ENCODE results near the gene FXR1.

FXR1 gene

DNA sequence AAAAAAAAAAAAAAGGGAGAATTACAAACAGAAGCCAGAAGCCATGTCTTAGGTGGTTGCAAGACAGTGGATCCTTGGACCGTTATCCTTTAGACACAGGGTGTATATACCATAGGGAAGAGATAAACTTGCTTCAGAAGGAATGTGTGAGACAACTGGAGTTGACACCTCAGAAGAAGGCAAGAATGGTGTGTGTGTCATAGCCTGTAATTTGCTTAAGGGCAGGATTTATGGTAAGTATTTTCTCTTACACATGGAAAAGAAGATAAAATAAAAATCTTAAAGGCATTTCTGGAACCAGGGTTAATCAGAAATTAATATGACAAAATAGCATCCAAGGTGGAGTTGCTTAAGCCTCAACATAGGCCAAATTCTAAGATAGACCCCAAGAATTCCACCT is 96.3 kb downstream of the FXR1 start:
- Histone ChIP-seq H2AK5ac (ENCODE audit: low read length, severe bottlenecking) (no peak overlapping the region), H4K91ac (ENCODE audit: low read length) (no peak overlapping the region), H4K8ac (ENCODE audit: low read length) (no peak overlapping the region), H2BK120ac (ENCODE audit: low read depth, low read length) (no peak overlapping the region), H3K27ac (ENCODE audit: low read length, poor library complexity, severe bottlenecking) (no peak overlapping the region), H3K4me1 (ENCODE audit: control insufficient read depth, insufficient read depth, low read depth, low read length) (no peaks in the 10 kb centered on the region), H2BK5ac (ENCODE audit: low read depth, low read length, poor library complexity, severe bottlenecking) (no peak overlapping the region), H3K14ac (ENCODE audit: low read length in 2 of 2) (no peak overlapping the region), H3K18ac (ENCODE audit: low read depth in 1 of 2, low read length in 2 of 2) (no peak overlapping the region), H3K4ac (ENCODE audit: low read depth in 1 of 2, low read length in 2 of 2) (no peak overlapping the region), H3K27me3 (ENCODE audit: control insufficient read depth in 1 of 2, insufficient read depth in 1 of 2, low read length in 2 of 2) (no peaks in the 10 kb centered on the region), H3K9me3 (ENCODE audit: control insufficient read depth, low read length) (no peaks in the 10 kb centered on the region), H3K4me3 (ENCODE audit: insufficient read depth in 1 of 2, low read depth in 1 of 2, low read length in 2 of 2) (no peak overlapping the region), H3K9ac (ENCODE audit: low read length) (no peak overlapping the region), H2AFZ (ENCODE audit: low read depth, low read length) (no peak overlapping the region), H2BK15ac (ENCODE audit: low read depth, poor library complexity, severe bottlenecking) (no peak overlapping the region), H2BK12ac (ENCODE audit: low read length in 2 of 2) (no peak overlapping the region), H3K4me2 (ENCODE audit: low read length, poor library complexity, severe bottlenecking) (no peak overlapping the region), H3K23ac (ENCODE audit: low read length in 2 of 2) (no peak overlapping the region), H3K79me1 (replicated peaks; ENCODE audit: low read length, poor library complexity, severe bottlenecking) (no peaks in the 10 kb centered on the region), H3K36me3 (ENCODE audit: control insufficient read depth in 1 of 2, insufficient read depth in 2 of 2, low read depth in 1 of 2, low read length in 2 of 2) (no peaks in the 10 kb centered on the region)
- 44% methylated on average over 1 of the region's 1 CpG for WGBS
- DNase-seq, result no peak

DNA sequence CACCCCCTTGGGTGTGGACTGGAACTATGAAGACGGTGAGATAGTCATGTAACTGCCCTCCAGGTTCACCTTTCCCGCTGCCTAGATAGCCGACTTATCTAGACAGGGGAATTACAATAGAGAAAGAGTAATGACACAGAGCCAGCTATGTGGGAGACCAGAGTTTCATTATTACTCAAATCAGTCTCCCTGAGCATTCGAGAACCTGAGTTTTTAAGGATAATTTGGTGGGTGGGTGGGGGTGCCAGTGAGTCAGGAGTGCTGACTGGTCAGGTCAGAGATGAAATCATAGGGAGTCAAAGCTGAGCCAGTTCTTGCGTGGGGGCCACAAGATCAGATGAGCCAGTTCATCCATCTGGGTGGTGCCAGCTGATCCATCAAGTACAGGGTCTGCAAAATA is 96.8 kb downstream of the FXR1 start:
- H3K27me3 ChIP-seq (ENCODE audit: control insufficient read depth in 1 of 2, insufficient read depth in 1 of 2, low read length in 2 of 2), result no peaks in the 10 kb centered on the region
- no peak overlapping the region for H3K9ac ChIP-seq (ENCODE audit: low read length)
- no peak overlapping the region for H3K27ac ChIP-seq (ENCODE audit: low read length, poor library complexity, severe bottlenecking)
- H3K4me3 ChIP-seq (ENCODE audit: insufficient read depth in 1 of 2, low read depth in 1 of 2, low read length in 2 of 2), result no peak overlapping the region
- no peaks in the 10 kb centered on the region for H3K9me3 ChIP-seq (ENCODE audit: control insufficient read depth, low read length)
- no peak overlapping the region for H2AFZ ChIP-seq (ENCODE audit: low read depth, low read length)
- no peak overlapping the region for H4K91ac ChIP-seq (ENCODE audit: low read length)
- no peaks in the 10 kb centered on the region for H3K36me3 ChIP-seq (ENCODE audit: control insufficient read depth in 1 of 2, insufficient read depth in 2 of 2, low read depth in 1 of 2, low read length in 2 of 2)
- H3K79me1 ChIP-seq (replicated peaks; ENCODE audit: low read length, poor library complexity, severe bottlenecking), result no peaks in the 10 kb centered on the region
- DNase-seq, result no peak
- H3K4ac ChIP-seq (ENCODE audit: low read depth in 1 of 2, low read length in 2 of 2), result no peak overlapping the region
- no peak overlapping the region for H2BK12ac ChIP-seq (ENCODE audit: low read length in 2 of 2)
- H3K4me2 ChIP-seq (ENCODE audit: low read length, poor library complexity, severe bottlenecking), result no peak overlapping the region
- H3K23ac ChIP-seq (ENCODE audit: low read length in 2 of 2), result no peak overlapping the region
- no peak overlapping the region for H2AK5ac ChIP-seq (ENCODE audit: low read length, severe bottlenecking)
- no peak overlapping the region for H2BK5ac ChIP-seq (ENCODE audit: low read depth, low read length, poor library complexity, severe bottlenecking)
- WGBS, result 76% methylated on average over 5 of the region's 5 CpGs
- no peak overlapping the region for H3K14ac ChIP-seq (ENCODE audit: low read length in 2 of 2)
- H3K4me1 ChIP-seq (ENCODE audit: control insufficient read depth, insufficient read depth, low read depth, low read length), result no peaks in the 10 kb centered on the region
- no peak overlapping the region for H2BK15ac ChIP-seq (ENCODE audit: low read depth, poor library complexity, severe bottlenecking)
- no peak overlapping the region for H2BK120ac ChIP-seq (ENCODE audit: low read depth, low read length)
- H4K8ac ChIP-seq (ENCODE audit: low read length), result no peak overlapping the region
- no peak overlapping the region for H3K18ac ChIP-seq (ENCODE audit: low read depth in 1 of 2, low read length in 2 of 2)

DNA sequence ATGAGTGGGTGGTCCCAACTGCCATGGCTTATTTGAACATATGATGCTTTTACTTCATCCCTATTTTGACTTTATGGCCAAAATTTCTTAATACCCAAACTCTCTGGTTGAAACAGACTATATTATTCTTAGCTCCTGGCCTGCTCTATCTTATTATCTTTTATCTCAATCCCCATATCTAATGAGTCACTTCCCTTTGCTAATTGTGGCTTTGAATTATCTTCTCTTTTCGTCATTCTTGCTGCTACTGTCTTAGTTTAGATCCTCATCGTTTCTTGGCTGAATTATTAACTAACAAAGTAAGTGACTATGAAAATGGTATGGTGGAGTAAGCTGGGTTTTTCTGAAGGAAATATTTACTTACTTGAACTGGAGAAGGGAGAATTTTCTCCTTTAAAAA is 105.2 kb downstream of the FXR1 start:
- no peak overlapping the region for H3K4me3 ChIP-seq (ENCODE audit: insufficient read depth in 1 of 2, low read depth in 1 of 2, low read length in 2 of 2)

DNA sequence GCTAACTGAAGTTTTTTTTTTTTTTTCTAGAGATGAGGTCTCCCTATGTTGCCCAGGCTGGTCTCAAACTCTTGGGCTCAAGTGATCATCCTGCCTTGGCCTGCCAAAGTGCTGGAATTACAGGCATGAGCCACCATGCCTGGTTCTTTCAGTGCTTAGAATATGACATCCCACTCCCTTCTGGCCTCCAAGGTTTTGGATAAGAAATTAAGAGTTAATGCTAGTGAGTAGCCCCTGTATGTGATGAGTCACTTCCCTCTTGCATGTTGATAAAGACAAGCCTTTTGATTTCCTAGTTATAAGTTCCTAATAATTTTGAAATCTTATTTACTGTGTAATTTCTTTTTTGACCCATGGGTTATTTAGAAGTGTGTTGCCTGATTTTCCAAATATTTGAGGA is 112.7 kb downstream of the FXR1 start:
- Histone ChIP-seq H2BK5ac (ENCODE audit: low read depth, low read length, poor library complexity, severe bottlenecking) (no peak overlapping the region), H2AK5ac (ENCODE audit: low read length, severe bottlenecking) (no peak overlapping the region), H3K4me1 (ENCODE audit: control insufficient read depth, insufficient read depth, low read depth, low read length) (no peaks in the 10 kb centered on the region), H3K4me2 (ENCODE audit: low read length, poor library complexity, severe bottlenecking) (no peak overlapping the region), H2BK15ac (ENCODE audit: low read depth, poor library complexity, severe bottlenecking) (no peak overlapping the region), H2AFZ (ENCODE audit: low read depth, low read length) (no peak overlapping the region), H3K14ac (ENCODE audit: low read length in 2 of 2) (no peak overlapping the region), H2BK120ac (ENCODE audit: low read depth, low read length) (no peak overlapping the region), H3K4me3 (ENCODE audit: insufficient read depth in 1 of 2, low read depth in 1 of 2, low read length in 2 of 2) (no peak overlapping the region), H3K27ac (ENCODE audit: low read length, poor library complexity, severe bottlenecking) (no peak overlapping the region), H4K8ac (ENCODE audit: low read length) (no peak overlapping the region), H2BK12ac (ENCODE audit: low read length in 2 of 2) (no peak overlapping the region), H3K9ac (ENCODE audit: low read length) (no peak overlapping the region), H4K91ac (ENCODE audit: low read length) (no peak overlapping the region), H3K23ac (ENCODE audit: low read length in 2 of 2) (no peak overlapping the region), H3K9me3 (ENCODE audit: control insufficient read depth, low read length) (peaks cover 13% of the 10 kb centered on the region), H3K18ac (ENCODE audit: low read depth in 1 of 2, low read length in 2 of 2) (no peak overlapping the region), H3K27me3 (ENCODE audit: control insufficient read depth in 1 of 2, insufficient read depth in 1 of 2, low read length in 2 of 2) (no peaks in the 10 kb centered on the region), H3K4ac (ENCODE audit: low read depth in 1 of 2, low read length in 2 of 2) (no peak overlapping the region), H3K36me3 (ENCODE audit: control insufficient read depth in 1 of 2, insufficient read depth in 2 of 2, low read depth in 1 of 2, low read length in 2 of 2) (no peaks in the 10 kb centered on the region), H3K79me1 (replicated peaks; ENCODE audit: low read length, poor library complexity, severe bottlenecking) (no peaks in the 10 kb centered on the region)
- DNase-seq, result no peak

More for the DNA sequence above, 105.2 kb downstream of the FXR1 start:
- no peaks in the 10 kb centered on the region for H3K9me3 ChIP-seq (ENCODE audit: control insufficient read depth, low read length)
- no peak overlapping the region for H3K9ac ChIP-seq (ENCODE audit: low read length)
- H3K27me3 ChIP-seq (ENCODE audit: control insufficient read depth in 1 of 2, insufficient read depth in 1 of 2, low read length in 2 of 2), result no peaks in the 10 kb centered on the region
- no peaks in the 10 kb centered on the region for H3K4me1 ChIP-seq (ENCODE audit: control insufficient read depth, insufficient read depth, low read depth, low read length)
- H3K14ac ChIP-seq (ENCODE audit: low read length in 2 of 2), result no peak overlapping the region
- H4K8ac ChIP-seq (ENCODE audit: low read length), result no peak overlapping the region
- H3K79me1 ChIP-seq (replicated peaks; ENCODE audit: low read length, poor library complexity, severe bottlenecking), result no peaks in the 10 kb centered on the region
- no peak overlapping the region for H3K23ac ChIP-seq (ENCODE audit: low read length in 2 of 2)
- no peak overlapping the region for H2BK12ac ChIP-seq (ENCODE audit: low read length in 2 of 2)
- H2BK120ac ChIP-seq (ENCODE audit: low read depth, low read length), result no peak overlapping the region
- no peak for DNase-seq
- no peak overlapping the region for H3K18ac ChIP-seq (ENCODE audit: low read depth in 1 of 2, low read length in 2 of 2)
- H3K4me2 ChIP-seq (ENCODE audit: low read length, poor library complexity, severe bottlenecking), result no peak overlapping the region
- no peaks in the 10 kb centered on the region for H3K36me3 ChIP-seq (ENCODE audit: control insufficient read depth in 1 of 2, insufficient read depth in 2 of 2, low read depth in 1 of 2, low read length in 2 of 2)
- H3K27ac ChIP-seq (ENCODE audit: low read length, poor library complexity, severe bottlenecking), result no peak overlapping the region
- H2AK5ac ChIP-seq (ENCODE audit: low read length, severe bottlenecking), result no peak overlapping the region
- H2BK15ac ChIP-seq (ENCODE audit: low read depth, poor library complexity, severe bottlenecking), result no peak overlapping the region
- H2AFZ ChIP-seq (ENCODE audit: low read depth, low read length), result no peak overlapping the region
- 60% methylated on average over 2 of the region's 2 CpGs for WGBS
- H4K91ac ChIP-seq (ENCODE audit: low read length), result no peak overlapping the region
- no peak overlapping the region for H3K4ac ChIP-seq (ENCODE audit: low read depth in 1 of 2, low read length in 2 of 2)
- no peak overlapping the region for H2BK5ac ChIP-seq (ENCODE audit: low read depth, low read length, poor library complexity, severe bottlenecking)
